GM21515 (cell line): ENCODE data around the gene RPS23.

Experiments used
- ATAC-seq: cut with Tn5 transposase; IDR thresholded peaks from one replicate; pipeline ENCODE4 v1.9.1; 2021; ENCODE audit not compliant: unreplicated experiment

The RPS23 gene

GRCh38 chr5:82246960-82247574 lies 31.1 kb downstream of the RPS23 start:
- no peak for ATAC-seq

- no peak for ATAC-seq
Observed at GRCh38 chr5:82244854-82245635, 33.1 kb downstream of the RPS23 start.

DNA sequence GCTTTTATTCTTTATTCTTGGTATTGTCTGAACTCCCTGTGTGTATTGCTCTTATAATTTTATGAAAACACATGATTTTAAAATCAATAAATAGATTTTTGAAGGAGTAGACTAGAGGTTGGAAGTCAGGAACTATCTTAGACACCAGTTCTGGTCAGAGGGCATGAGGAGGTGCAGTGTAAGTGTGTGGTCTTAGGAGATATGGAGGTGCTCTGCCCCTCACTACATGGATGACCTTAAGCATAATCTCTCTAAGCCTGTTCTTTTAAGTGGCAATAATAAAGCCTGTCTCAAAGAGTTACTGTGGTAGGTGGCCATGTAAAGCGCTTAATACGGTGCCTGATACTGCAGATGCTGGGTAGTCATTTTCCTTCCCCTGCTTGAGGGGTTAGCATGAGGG lies 34.0 kb downstream of the RPS23 start:
- ATAC-seq = no peak

DNA sequence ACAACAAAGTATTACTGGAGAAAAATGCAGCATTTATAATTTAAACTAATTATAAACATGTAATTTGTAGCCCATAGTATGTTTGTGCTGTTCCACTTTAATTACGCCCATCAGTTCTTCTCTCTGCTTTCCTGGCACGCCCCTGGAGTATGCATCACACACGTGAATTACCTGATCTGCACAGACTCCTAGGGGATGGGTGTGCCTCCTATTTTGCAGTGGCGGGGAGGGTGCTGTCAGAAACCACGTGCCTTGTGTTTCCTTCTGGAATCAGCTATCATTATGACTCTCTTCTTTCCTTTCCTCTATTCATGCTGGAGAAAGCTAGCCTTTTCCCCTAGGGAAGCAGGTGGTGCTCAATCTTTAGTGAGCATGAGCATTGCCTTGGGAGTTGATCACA lies 43.3 kb downstream of the RPS23 start:
- no peak for ATAC-seq

DNA sequence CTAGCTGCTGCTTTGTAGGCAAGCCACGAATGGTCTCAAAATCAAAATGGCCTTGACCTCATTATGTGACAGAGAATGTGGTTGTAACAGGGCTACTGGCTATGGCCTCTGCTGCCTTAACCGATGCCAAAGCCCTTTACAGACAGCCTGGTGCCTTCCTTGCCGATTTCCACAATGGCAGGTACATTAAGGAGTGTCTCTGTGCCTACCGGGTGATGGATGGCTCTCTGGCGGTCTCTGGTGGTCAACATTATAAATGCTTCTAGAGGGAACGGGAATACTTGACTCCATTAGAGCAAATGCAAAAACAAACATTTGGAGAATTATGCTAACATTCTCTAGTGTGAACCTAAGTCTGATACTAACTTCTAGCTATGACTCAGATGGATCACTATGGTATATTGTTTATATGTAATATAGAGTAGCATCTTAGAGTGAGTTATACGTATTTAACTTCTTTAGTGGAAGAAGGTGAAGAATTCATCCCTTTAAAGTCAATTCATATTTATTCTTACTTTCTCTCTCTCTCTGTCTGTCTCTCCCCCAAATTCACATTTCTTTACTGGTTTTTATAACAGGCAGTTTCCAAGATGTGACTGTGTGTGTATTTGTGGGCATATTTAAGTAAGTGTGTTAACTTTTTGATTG lies 52.5 kb downstream of the RPS23 start:
- peak; percentile 89 for ATAC-seq
